H9 (cell line): ENCODE data around the gene WAC. TPM values are rescaled to one million over a fixed set of nuclear protein-coding genes. Genes with fewer than 3 reads are reported as not detected.

Experiments used
- DNase-seq: peaks from one replicate; pipeline ENCODE4 v3.0.0-alpha.2; 2017
- H2AFZ ChIP-seq: one replicate; pipeline ENCODE4 v1.6.1; 2013; ENCODE audit warnings: mild to moderate bottlenecking, low read length, control low read depth, moderate library complexity
- H2AK5ac ChIP-seq: 2 replicates; pipeline ENCODE4 v1.6.1; 2013; ENCODE audit warnings: low read length, control low read depth, mixed read lengths; ENCODE audit not compliant: insufficient read length
- H2BK120ac ChIP-seq: one replicate; pipeline ENCODE4 v1.6.1; 2013; ENCODE audit warnings: low read depth, mild to moderate bottlenecking, low read length, control low read depth, inconsistent platforms; ENCODE audit not compliant: poor library complexity, severe bottlenecking
- H2BK12ac ChIP-seq: 2 replicates; pipeline ENCODE4 v1.6.1; 2013; ENCODE audit warnings: low read length, control low read depth, mixed read lengths, low read depth; ENCODE audit not compliant: insufficient read length
- H2BK15ac ChIP-seq: 2 replicates; pipeline ENCODE4 v1.6.1; 2013; ENCODE audit warnings: low read depth, low read length, control low read depth
- H2BK20ac ChIP-seq: one replicate; pipeline ENCODE4 v1.6.1; 2013; ENCODE audit warnings: low read depth, mild to moderate bottlenecking, low read length, control low read depth, inconsistent platforms; ENCODE audit not compliant: poor library complexity, severe bottlenecking
- H2BK5ac ChIP-seq: 2 replicates; pipeline ENCODE4 v1.6.1; 2013; ENCODE audit warnings: low read length, control low read depth, mixed read lengths; ENCODE audit not compliant: insufficient read length
- H3K14ac ChIP-seq: 2 replicates; pipeline ENCODE4 v1.6.1; 2013; ENCODE audit warnings: low read length, control low read depth; ENCODE audit not compliant: insufficient read depth
- H3K18ac ChIP-seq: 2 replicates; pipeline ENCODE4 v1.6.1; 2013; ENCODE audit warnings: low read depth, mild to moderate bottlenecking, mixed read lengths, low read length, control low read depth; ENCODE audit not compliant: insufficient read length
- H3K23ac ChIP-seq: 2 replicates; pipeline ENCODE4 v1.6.1; 2013; ENCODE audit warnings: low read length, control low read depth, mixed read lengths, low read depth; ENCODE audit not compliant: insufficient read length
- H3K23me2 ChIP-seq: 2 replicates; pipeline ENCODE4 v1.6.1; 2013; ENCODE audit warnings: low read depth, mild to moderate bottlenecking, mixed read lengths, low read length, control low read depth; ENCODE audit not compliant: insufficient read length, poor library complexity, severe bottlenecking
- H3K27ac ChIP-seq: 2 replicates; pipeline ENCODE4 v1.5.1; 2013; ENCODE audit warnings: low read length, control low read depth, mixed read lengths, low read depth; ENCODE audit not compliant: insufficient read length
- H3K27me3 ChIP-seq: 2 replicates; pipeline ENCODE4 v1.6.1; 2013; ENCODE audit warnings: low read length, control low read depth, inconsistent platforms; ENCODE audit not compliant: insufficient read depth
- H3K4ac ChIP-seq: 2 replicates; pipeline ENCODE4 v1.6.1; 2013; ENCODE audit warnings: low read depth, mild to moderate bottlenecking, control low read depth, inconsistent platforms, low read length, moderate library complexity
- H3K4me1 ChIP-seq: 2 replicates; pipeline ENCODE4 v1.6.1; 2013; ENCODE audit warnings: low read length, control low read depth, inconsistent platforms; ENCODE audit not compliant: insufficient read depth
- H3K4me2 ChIP-seq: 2 replicates; pipeline ENCODE4 v1.6.1; 2013; ENCODE audit warnings: low read length, control low read depth, mixed read lengths; ENCODE audit not compliant: insufficient read length, insufficient read depth
- H3K56ac ChIP-seq: 2 replicates; pipeline ENCODE4 v1.6.1; 2013; ENCODE audit warnings: low read depth, mild to moderate bottlenecking, mixed read lengths, low read length, control low read depth; ENCODE audit not compliant: insufficient read length
- H3K79me1 ChIP-seq: 2 replicates; pipeline ENCODE4 v1.6.1; 2013; ENCODE audit warnings: low read depth, mild to moderate bottlenecking, moderate library complexity, low read length, control low read depth, inconsistent platforms; ENCODE audit not compliant: insufficient read depth, poor library complexity, severe bottlenecking
- H3K79me2 ChIP-seq: 2 replicates; pipeline ENCODE4 v1.6.1; 2013; ENCODE audit warnings: low read length, control low read depth, inconsistent platforms; ENCODE audit not compliant: insufficient read depth
- H3K9ac ChIP-seq: 2 replicates; pipeline ENCODE4 v1.6.1; 2013; ENCODE audit warnings: low read length, control low read depth, mixed read lengths; ENCODE audit not compliant: insufficient read length; ENCODE audit errors: extremely low read depth
- H3K9me3 ChIP-seq: one replicate; pipeline ENCODE4 v1.6.1; 2013; ENCODE audit warnings: low read depth, low read length, inconsistent platforms; ENCODE audit not compliant: control insufficient read depth
- H3T11ph ChIP-seq: one replicate; pipeline ENCODE4 v1.6.1; 2013; ENCODE audit warnings: mild to moderate bottlenecking, low read length, control low read depth, inconsistent platforms
- H4K20me1 ChIP-seq: one replicate; pipeline ENCODE4 v1.6.1; 2013; ENCODE audit not compliant: control insufficient read depth, insufficient read length, insufficient read depth
- H4K5ac ChIP-seq: 2 replicates; pipeline ENCODE4 v1.6.1; 2013; ENCODE audit warnings: low read depth, mild to moderate bottlenecking, mixed read lengths, low read length, control low read depth; ENCODE audit not compliant: insufficient read length
- H4K8ac ChIP-seq: replicated peaks from 2 replicates; pipeline ENCODE4 v1.6.1; 2013; ENCODE audit warnings: low read length, control low read depth, mixed read lengths, low read depth; ENCODE audit not compliant: insufficient read length
- H4K91ac ChIP-seq: 2 replicates; pipeline ENCODE4 v1.6.1; 2013; ENCODE audit warnings: low read depth, mild to moderate bottlenecking, moderate library complexity, mixed read lengths, low read length, control low read depth; ENCODE audit not compliant: insufficient read length
- H3K27ac Mint-ChIP-seq, 3 experiments: 2 replicates in 2 of 3; 3 replicates in 1 of 3; pipeline ENCODE4 v1.8.0; 2020 to 2021; ENCODE audit warnings: mixed read lengths in 3 of 3, mild to moderate bottlenecking in 1 of 3, moderate library complexity in 1 of 3
- H3K27me3 Mint-ChIP-seq: 2 replicates; pipeline ENCODE4 v1.8.0; 2021; ENCODE audit warnings: low read depth, mild to moderate bottlenecking, moderate library complexity, mixed read lengths
- H3K36me3 Mint-ChIP-seq, 3 experiments: 2 replicates in 2 of 3; 3 replicates in 1 of 3; pipeline ENCODE4 v1.8.0; 2020 to 2021; ENCODE audit warnings: low read depth in 3 of 3, mixed read lengths in 3 of 3; ENCODE audit not compliant: insufficient read depth in 1 of 3
- H3K4me1 Mint-ChIP-seq, 2 experiments: 2 replicates each; pipeline ENCODE4 v1.8.0; 2020; ENCODE audit warnings: mixed read lengths in 2 of 2
- H3K4me3 Mint-ChIP-seq, 2 experiments: 2 replicates in 1 of 2; 3 replicates in 1 of 2; pipeline ENCODE4 v1.8.0; 2020 to 2021; ENCODE audit warnings: mild to moderate bottlenecking in 2 of 2, mixed read lengths in 2 of 2, moderate library complexity in 1 of 2
- H3K9me3 Mint-ChIP-seq, 2 experiments: 2 replicates in 1 of 2; 3 replicates in 1 of 2; pipeline ENCODE4 v1.8.0; 2020; ENCODE audit warnings: mild to moderate bottlenecking in 2 of 2, mixed read lengths in 2 of 2, moderate library complexity in 1 of 2
- CTCF ChIP-seq: fragments of 200-600 bp; sonication (generic); conservative IDR thresholded peaks from 3 replicates; pipeline ENCODE4 v1.8.0; 2021; ENCODE audit warnings: antibody characterized with exemption, mild to moderate bottlenecking
- WGBS: extraction: QIAGEN DNeasy Blood & Tissue Kit; methylation state at CpG from one replicate; pipeline ENCODE4 v1.1.7; 2013; ENCODE audit warnings: missing lambda C conversion rate, low lambda C conversion rate, mixed read lengths; ENCODE audit not compliant: insufficient read length; ENCODE audit errors: extremely low coverage; 5-methylcytosine and 5-hydroxymethylcytosine counted together
- total RNA-seq: library from RNA; stranded (reverse); gene quantifications from 2 replicates; pipeline ENCODE4 v1.2.1, GENCODE V29; 2021

WAC gene
- total RNA-seq, 1 experiment from 2014 or later, result 130 TPM

GRCh38 chr10:28616514-28616913 lies 83.6 kb downstream of the WAC start:
- no peak overlapping the region for H3K27ac ChIP-seq
- no peaks in the 10 kb centered on the region for H4K20me1 ChIP-seq
- no peak overlapping the region for H3K4me3 Mint-ChIP-seq

More at GRCh38 chr10:28616514-28616913, 83.6 kb downstream of the WAC start:
- peaks cover 35 to 85% (median 67%) of the 10 kb centered on the region in 3 experiments for H3K36me3 Mint-ChIP-seq
- Histone ChIP-seq H3T11ph (no peak overlapping the region), H3K4me2 (no peak overlapping the region), H2BK120ac (no peak overlapping the region), H3K9me3 (no peaks in the 10 kb centered on the region), H3K4me1 (no peaks in the 10 kb centered on the region), H3K56ac (no peak overlapping the region), H3K4ac (no peak overlapping the region), H2AK5ac (no peak overlapping the region), H3K9ac (no peak overlapping the region), H3K27me3 (no peaks in the 10 kb centered on the region; the same call in 1 of the 2 replicates), H3K79me1 (no peaks in the 10 kb centered on the region), H4K8ac (no peak overlapping the region), H2BK20ac (no peak overlapping the region), H3K23ac (no peak overlapping the region), H2BK5ac (no peak overlapping the region), H4K5ac (no peak overlapping the region), H3K18ac (no peak overlapping the region), H2BK15ac (no peak overlapping the region), H3K79me2 (no peaks in the 10 kb centered on the region), H3K23me2 (no peaks in the 10 kb centered on the region), H2BK12ac (no peak overlapping the region), H2AFZ (no peak overlapping the region), H4K91ac (no peak overlapping the region), H3K14ac (no peak overlapping the region)
- no peaks in the 10 kb centered on the region for H3K27me3 Mint-ChIP-seq
- no peak for TF ChIP-seq CTCF
- no peak overlapping the region for H3K27ac Mint-ChIP-seq
- H3K4me1 Mint-ChIP-seq, result no peaks in the 10 kb centered on the region
- WGBS, result no CpG with 5 or more reads among the region's 2 CpGs
- no peak for DNase-seq
- H3K9me3 Mint-ChIP-seq, result no peaks in the 10 kb centered on the region
